GM12878 (cell line): ENCODE measurements around the gene PDE11A. TPM values are rescaled to one million over a fixed set of nuclear protein-coding genes. Genes with fewer than 3 reads are reported as not detected.
A peak's percentile ranks its signal among the peaks of the same experiment; 100 is the strongest.

Experiments used
- ATAC-seq: fragments of 200-7000 bp; cut with Tn5 transposase; 3 replicates; pipeline ENCODE4 v1.9.1; 2020; ENCODE audit warnings: mild to moderate bottlenecking, moderate library complexity
- BruUV-seq: library from RNA; stranded (reverse); fragments of 400-500 nt; replicated peaks from 2 replicates; lab custom pipeline; 2021; lab: Mats Ljungman, UMichigan
- CTCF ChIA-PET: fragments of 300-600 bp; sonication (Branson Sonifier 250); formaldehyde crosslinking; extraction: SDS; loops from one replicate; lab custom pipeline; 2021; ENCODE audit warnings: inconsistent platforms; lab: Yijun Ruan, JAX
- POLR2A ChIA-PET: fragments of 350-600 bp; formaldehyde crosslinking; extraction: SDS; loops from one replicate; lab custom pipeline; 2021; ENCODE audit warnings: inconsistent platforms; lab: Charles Lee
- RAD21 ChIA-PET: fragments of 300-600 bp; sonication (Branson Sonifier 250); formaldehyde crosslinking; loops from one replicate; lab custom pipeline; 2023; ENCODE audit warnings: antibody characterized with exemption; ENCODE audit not compliant: unreplicated experiment; lab: Charles Lee
- SMC1A ChIA-PET: fragments of 300-600 bp; sonication (Branson Sonifier 250); formaldehyde crosslinking; loops from one replicate; lab custom pipeline; 2023; ENCODE audit not compliant: unreplicated experiment, uncharacterized antibody; lab: Charles Lee
- DNase-seq: peaks from one replicate; pipeline ENCODE4 v3.0.0-alpha.2; 2011; ENCODE audit warnings: low read depth, low spot score
- FAIRE-seq: peaks from 3 replicates; lab custom pipeline; 2011; peaks lifted over from hg19 to GRCh38; lab: Jason Lieb, UNC
- H2AFZ ChIP-seq: 2 replicates; pipeline ENCODE4 v1.6.0; 2011; ENCODE audit warnings: low read depth, low read length, control low read depth; ENCODE audit not compliant: control insufficient read depth
- H3K27ac ChIP-seq: 2 replicates; pipeline ENCODE4 v1.5.1; 2011; ENCODE audit warnings: control low read depth; ENCODE audit not compliant: control insufficient read depth, insufficient read depth
- H3K27me3 ChIP-seq, 2 experiments: replicated peaks in 1 of 2; 2 replicates each; pipeline versions ENCODE4 v1.6.0 to v1.6.1; 2011; ENCODE audit warnings: low read length in 1 of 2; ENCODE audit not compliant: control insufficient read depth in 2 of 2, insufficient read depth in 2 of 2
- H3K36me3 ChIP-seq, 2 experiments: 2 replicates each; pipeline ENCODE4 v1.5.1; 2011; ENCODE audit warnings: low read length in 1 of 2; ENCODE audit not compliant: control insufficient read depth in 2 of 2, insufficient read depth in 2 of 2
- H3K4me1 ChIP-seq: 2 replicates; pipeline ENCODE4 v1.6.1; 2011; ENCODE audit warnings: mild to moderate bottlenecking, low read length, moderate library complexity, mixed read lengths; ENCODE audit not compliant: control insufficient read depth, insufficient read depth
- H3K4me2 ChIP-seq: 2 replicates; pipeline ENCODE4 v1.6.0; 2011; ENCODE audit warnings: control low read depth; ENCODE audit not compliant: control insufficient read depth, insufficient read depth
- H3K4me3 ChIP-seq: fragments of 200-600 bp; sonication (generic); 2 replicates; pipeline ENCODE4 v1.5.1; 2016
- H3K79me2 ChIP-seq: 2 replicates; pipeline ENCODE4 v1.6.0; 2011; ENCODE audit warnings: low read length; ENCODE audit not compliant: control insufficient read depth, insufficient read depth
- H3K9ac ChIP-seq: 2 replicates; pipeline ENCODE4 v1.8.0; 2011; ENCODE audit warnings: low read length, control low read depth, mixed read lengths; ENCODE audit not compliant: control insufficient read depth, insufficient read depth
- H3K9me3 ChIP-seq: replicated peaks from 3 replicates; pipeline ENCODE4 v1.5.1; 2011; ENCODE audit warnings: mild to moderate bottlenecking, low read length; ENCODE audit not compliant: control insufficient read depth, insufficient read depth
- H4K20me1 ChIP-seq: 2 replicates; pipeline ENCODE4 v1.6.0; 2011; ENCODE audit not compliant: control insufficient read depth, insufficient read depth
- ATF7 ChIP-seq: fragments of 450-650 bp; IDR thresholded peaks from 2 replicates; pipeline ENCODE4 v1.6.1; 2016; ENCODE audit warnings: low read depth, mild to moderate bottlenecking
- BACH1 ChIP-seq: fragments of 450-650 bp; IDR thresholded peaks from 2 replicates; pipeline ENCODE4 v1.6.1; 2017; ENCODE audit warnings: mild to moderate bottlenecking, borderline replicate concordance
- BMI1 ChIP-seq: fragments of 450-650 bp; IDR thresholded peaks from 2 replicates; pipeline ENCODE4 v1.6.1; 2016; ENCODE audit warnings: mild to moderate bottlenecking, moderate library complexity, borderline replicate concordance
- BRCA1 ChIP-seq: IDR thresholded peaks from 2 replicates; pipeline ENCODE4 v1.6.1; 2011; ENCODE audit warnings: low read depth, low read length, improper control_type of control experiment
- EP300 ChIP-seq, 2 experiments: fragments of 150-350 bp in 1 of 2; IDR thresholded peaks; 2 replicates each; pipeline ENCODE4 v1.6.1; 2011 to 2012; ENCODE audit warnings: low read depth in 2 of 2, low read length in 2 of 2, borderline replicate concordance in 1 of 2, improper control_type of control experiment in 1 of 2, inconsistent platforms in 1 of 2; ENCODE audit not compliant: control insufficient read depth in 1 of 2
- FOXK2 ChIP-seq: fragments of 450-650 bp; IDR thresholded peaks from 2 replicates; pipeline ENCODE4 v1.6.1; 2017; ENCODE audit warnings: mild to moderate bottlenecking, moderate library complexity
- JUNB ChIP-seq: IDR thresholded peaks from 2 replicates; pipeline ENCODE4 v1.6.1; 2016; ENCODE audit warnings: antibody characterized with exemption, mild to moderate bottlenecking
- LARP7 ChIP-seq: fragments of 450-650 bp; IDR thresholded peaks from 2 replicates; pipeline ENCODE4 v1.6.1; 2017; ENCODE audit warnings: mild to moderate bottlenecking
- MEF2A ChIP-seq: IDR thresholded peaks from 2 replicates; pipeline ENCODE4 v1.6.1; 2011; ENCODE audit warnings: low read depth, mild to moderate bottlenecking, low read length, moderate library complexity; ENCODE audit not compliant: insufficient read depth
- PAX8 ChIP-seq: fragments of 450-650 bp; IDR thresholded peaks from 2 replicates; pipeline ENCODE4 v1.6.1; 2017; ENCODE audit warnings: mild to moderate bottlenecking, moderate library complexity
- RBBP5 ChIP-seq: fragments of 200-600 bp; sonication (generic); conservative IDR thresholded peaks from 2 replicates; pipeline ENCODE4 v1.6.1; 2016
- SMARCA5 ChIP-seq: fragments of 450-650 bp; IDR thresholded peaks from 2 replicates; pipeline ENCODE4 v1.6.1; 2017; ENCODE audit warnings: mild to moderate bottlenecking
- STAT3 ChIP-seq: IDR thresholded peaks from 2 replicates; pipeline ENCODE4 v1.6.1; 2011; ENCODE audit warnings: low read depth, low read length, improper control_type of control experiment
- ZBTB4 ChIP-seq: fragments of 450-650 bp; formaldehyde crosslinking; IDR thresholded peaks from 2 replicates; pipeline ENCODE4 v1.4.0; 2022; ENCODE audit warnings: mild to moderate bottlenecking, moderate library complexity
- ZNF622 ChIP-seq: fragments of 450-650 bp; IDR thresholded peaks from 2 replicates; pipeline ENCODE4 v1.6.1; 2017; ENCODE audit warnings: mild to moderate bottlenecking, inconsistent platforms
- ZSCAN29 ChIP-seq: fragments of 450-650 bp; IDR thresholded peaks from 2 replicates; pipeline ENCODE4 v1.6.1; 2017; ENCODE audit warnings: mild to moderate bottlenecking, moderate library complexity
- WGBS: methylation state at CpG from one replicate; pipeline ENCODE4 v1.1.6; 2016; ENCODE audit warnings: low lambda C conversion rate; ENCODE audit not compliant: insufficient replicate concordance, insufficient coverage; ENCODE audit errors: missing lambda C conversion rate; 5-methylcytosine and 5-hydroxymethylcytosine counted together
- in situ Hi-C: fragments of 300-500 bp; cut with MboI; formaldehyde crosslinking; loops from 9 replicates; pipeline ENCODE4 v1.14.3; 2018; ENCODE audit warnings: mixed read lengths
- intact Hi-C: fragments of 100-400 bp; cut with micrococcal nuclease; formaldehyde crosslinking; loops from one replicate; pipeline ENCODE4 v1.14.2; 2022; ENCODE audit not compliant: unreplicated experiment
- polyA plus RNA-seq, 11 experiments: library from polyadenylated mRNA; depleted of rRNA in 4 of 11; unstranded in 6 of 11; stranded (reverse) in 5 of 11; fragments of >200 nt; fragmentation: Nextera tagmentation in 4 of 11; fragmentation: Illumina TruSeq in 1 of 11; extraction: Ambion mirVana in 4 of 11; extraction: Trizol in 1 of 11; gene quantifications; 1 replicate in 1 of 11; 2 replicates in 10 of 11; pipeline versions ENCODE4 v1.2.1 to v1.2.3, GENCODE V29; 2011 to 2016; ENCODE audit warnings: inconsistent platforms in 2 of 11, missing spikeins in 2 of 11, low read depth in 1 of 11
- total RNA-seq, 4 experiments: library from RNA; depleted of rRNA in 3 of 4; stranded (reverse); fragments of >200 nt in 3 of 4; fragmentation: Illumina TruSeq in 1 of 4; extraction: Trizol in 1 of 4; gene quantifications; 2 replicates each; pipeline versions ENCODE4 v1.2.1 to v1.2.3, GENCODE V29; 2013 to 2021
- TF ChIP-seq, protein P1 (sequence below): IDR thresholded peaks from 2 replicates; pipeline ENCODE4 v1.6.1; 2012; ENCODE audit warnings: low read depth, low read length, improper control_type of control experiment

Gene PDE11A
- total and polyA plus RNA-seq, 10 of the 15 experiments (the other 5 are each of a cell fraction or from before 2014, with no cell fraction given), result 0.01 to 0.17 (median 0.06) TPM; not detected in 5

- TF ChIP-seq STAT3 (no peak), BRCA1 (no peak), ZNF622 (no peak), ZBTB4 (CRISPR knock-in tag) (no peak), SMARCA5 (0 out of 2 replicates have a peak, but pooled peaks have one; percentile 26), JUNB (no peak), PAX8 (no peak), LARP7 (no peak), ATF7 (no peak), MEF2A (no peak)
Measured at GRCh38 chr2:177906041-177906718, 166.4 kb downstream of the PDE11A start (continued).

DNA sequence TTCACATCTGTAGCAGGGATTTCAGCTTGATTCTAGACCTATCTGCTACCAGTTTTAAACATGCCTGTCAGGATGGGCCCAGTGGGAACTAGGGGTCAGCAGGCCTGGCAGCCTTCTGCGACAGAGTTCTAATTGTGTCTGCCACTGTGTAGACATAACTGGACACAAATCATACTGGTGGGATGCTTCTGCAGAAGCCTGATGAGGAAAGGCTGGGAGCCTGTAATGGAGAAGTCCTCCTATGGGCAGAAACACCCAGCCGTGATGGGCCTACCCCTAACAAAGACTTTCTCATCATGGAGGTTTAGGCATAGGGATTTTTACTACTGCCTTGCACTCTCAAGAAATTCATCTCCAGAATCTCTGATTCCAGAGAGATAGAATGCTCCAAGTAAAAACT lies 166.9 kb downstream of the PDE11A start:
- CTCF ChIA-PET, result interaction anchor here (0.9 to 1.1 kb wide), 2 partner anchors 10 to 13 kb away, joined by 3 read pairs; no protein-coding TSS in a partner anchor
- TF ChIP-seq BACH1 (no peak), EP300 (IDR thresholded peaks at IDR 0.05; ENCODE audit: borderline replicate concordance in 1 of 2, control insufficient read depth in 1 of 2, low read depth in 2 of 2, low read length in 2 of 2) (no peak), FOXK2 (no peak), BMI1 (no peak), RBBP5 (no peak), ZSCAN29 (no peak), ZBTB4 (CRISPR knock-in tag) (no peak), PAX8 (no peak)
- TF ChIP-seq, protein P1, sequence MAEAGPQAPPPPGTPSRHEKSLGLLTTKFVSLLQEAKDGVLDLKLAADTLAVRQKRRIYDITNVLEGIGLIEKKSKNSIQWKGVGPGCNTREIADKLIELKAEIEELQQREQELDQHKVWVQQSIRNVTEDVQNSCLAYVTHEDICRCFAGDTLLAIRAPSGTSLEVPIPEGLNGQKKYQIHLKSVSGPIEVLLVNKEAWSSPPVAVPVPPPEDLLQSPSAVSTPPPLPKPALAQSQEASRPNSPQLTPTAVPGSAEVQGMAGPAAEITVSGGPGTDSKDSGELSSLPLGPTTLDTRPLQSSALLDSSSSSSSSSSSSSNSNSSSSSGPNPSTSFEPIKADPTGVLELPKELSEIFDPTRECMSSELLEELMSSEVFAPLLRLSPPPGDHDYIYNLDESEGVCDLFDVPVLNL, result no peak

More for the DNA sequence above, 166.9 kb downstream of the PDE11A start:
- Histone ChIP-seq H3K79me2 (no peaks in the 10 kb centered on the region), H3K27ac (no peak overlapping the region), H3K4me3 (no peak overlapping the region), H2AFZ (peak overlapping the region; percentile 33), H3K4me1 (no peaks in the 10 kb centered on the region), H3K4me2 (no peak overlapping the region), H3K36me3 (no peaks in the 10 kb centered on the region), H3K9me3 (no peaks in the 10 kb centered on the region), H3K27me3 (no peaks in the 10 kb centered on the region), H4K20me1 (no peaks in the 10 kb centered on the region), H3K9ac (no peak overlapping the region)
- intact Hi-C loops (no loop called here), in situ Hi-C loops (no loop called here)
- BruUV-seq, result no TSS peak
- no peak for FAIRE-seq
- WGBS, result 96% methylated on average over 2 of the region's 2 CpGs
- SMC1A ChIA-PET, result interaction anchor here (0.6 kb wide), 1 partner anchor 205 kb away, joined by 3 read pairs; no protein-coding TSS in a partner anchor
- RAD21 ChIA-PET, result no interaction called here
- POLR2A ChIA-PET, result no interaction called here
- ATAC-seq, result no peak
- DNase-seq, result no peak
